Activated CD4-positive, alpha-beta T cell treated with anti-CD3 and anti-CD28 coated beads, Interleukin-10, Interleukin-2, amounts not matched to agents 100 ng/mL and 50 ng/mL, durations not matched to agents 16 hours and 8 hours (primary cell): Measurements from ENCODE around the gene ZBTB37.
"Not testable (repeated sequence)": the region's sequence is repeated elsewhere in the genome, so short reads cannot be mapped to it uniquely, and the experiment has no call there.

ENCODE experiments used
- DNase-seq: peaks from one replicate; pipeline ENCODE4 v3.0.0-alpha.2; 2020

Gene ZBTB37

GRCh38 chr1:173866413-173867115 lies 1.6 kb upstream of the ZBTB37 start:
- peak; percentile 46 for DNase-seq

- peak; percentile 53 for DNase-seq
Observed at GRCh38 chr1:173867141-173867752, 933 bp upstream of the ZBTB37 start.

- peak; percentile 100 for DNase-seq
Observed at GRCh38 chr1:173867753-173868265, 371 bp upstream of the ZBTB37 start, which contains the start of gene GAS5. Gene GAS5 (minus strand): TSS chr1:173867989.

GRCh38 chr1:173869021-173869359 lies 810 bp downstream of the ZBTB37 start:
- DNase-seq, result no peak

GRCh38 chr1:173870252-173871075 lies 2.3 kb downstream of the ZBTB37 start:
- peak; percentile 91 for DNase-seq

- DNase-seq, result no peak
Observed at GRCh38 chr1:173871091-173871490, 2.9 kb downstream of the ZBTB37 start.

- DNase-seq, result no peak
Observed at GRCh38 chr1:173871500-173871899, 3.3 kb downstream of the ZBTB37 start.

GRCh38 chr1:173876732-173877131 lies 8.6 kb downstream of the ZBTB37 start:
- DNase-seq, result no peak

- no peak for DNase-seq
Observed at GRCh38 chr1:173878251-173878650, 10.1 kb downstream of the ZBTB37 start.

- not testable (repeated sequence) for DNase-seq
Observed at GRCh38 chr1:173881117-173881516, 12.9 kb downstream of the ZBTB37 start.

- no peak for DNase-seq
Observed at GRCh38 chr1:173884701-173885100, 16.5 kb downstream of the ZBTB37 start.

GRCh38 chr1:173886746-173887611 lies 18.8 kb downstream of the ZBTB37 start:
- DNase-seq, result no peak

GRCh38 chr1:173887627-173888026 lies 19.4 kb downstream of the ZBTB37 start:
- no peak for DNase-seq

GRCh38 chr1:173888749-173889148 lies 20.6 kb downstream of the ZBTB37 start:
- DNase-seq, result no peak

GRCh38 chr1:173889885-173890284 lies 21.7 kb downstream of the ZBTB37 start:
- no peak for DNase-seq

GRCh38 chr1:173893611-173894010 lies 25.4 kb downstream of the ZBTB37 start:
- DNase-seq, result no peak

- no peak for DNase-seq
Observed at GRCh38 chr1:173894189-173894588, 26.0 kb downstream of the ZBTB37 start.

GRCh38 chr1:173900427-173900826 lies 32.2 kb downstream of the ZBTB37 start:
- DNase-seq, result no peak

GRCh38 chr1:173900992-173901391 lies 32.8 kb downstream of the ZBTB37 start:
- no peak for DNase-seq

GRCh38 chr1:173903827-173904531 lies 35.8 kb downstream of the ZBTB37 start:
- no peak for DNase-seq

GRCh38 chr1:173913111-173913510 lies 44.9 kb downstream of the ZBTB37 start:
- no peak for DNase-seq

- peak; percentile 36 for DNase-seq
Observed at GRCh38 chr1:173914366-173914871, 46.2 kb downstream of the ZBTB37 start.
